Activated CD8-positive, alpha-beta memory T cell treated with anti-CD3 and anti-CD28 coated beads for 24 hours (primary cell): Measurements from ENCODE around the gene MSL3B.
A peak's percentile ranks its signal among the peaks of the same experiment; 100 is the strongest.

Experiments
- DNase-seq: peaks from one replicate; pipeline ENCODE4 v3.0.0-alpha.2; 2020

The MSL3B gene

GRCh38 chr2:233832414-233832813 lies 35.8 kb downstream of the MSL3B start:
- DNase-seq: no peak

DNA sequence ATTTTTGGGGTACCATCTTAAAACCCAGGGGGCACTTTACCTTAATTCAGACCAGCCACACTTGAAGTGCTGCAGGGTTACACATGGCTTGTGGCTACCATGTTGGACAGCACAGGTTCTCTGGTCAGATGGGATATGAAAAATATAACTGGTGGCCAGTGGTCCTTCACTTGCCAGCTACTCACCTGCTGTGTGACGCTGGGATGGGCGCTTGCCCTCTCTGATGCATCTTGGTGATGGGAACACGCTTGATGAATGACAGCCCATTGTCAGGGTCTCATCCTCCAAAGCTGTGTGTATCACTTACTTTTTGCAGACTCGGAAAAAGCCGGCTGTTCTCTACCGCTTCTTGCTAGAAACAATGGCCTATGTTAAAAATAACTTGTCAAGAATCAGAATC lies 36.3 kb downstream of the MSL3B start:
- no peak for DNase-seq

DNA sequence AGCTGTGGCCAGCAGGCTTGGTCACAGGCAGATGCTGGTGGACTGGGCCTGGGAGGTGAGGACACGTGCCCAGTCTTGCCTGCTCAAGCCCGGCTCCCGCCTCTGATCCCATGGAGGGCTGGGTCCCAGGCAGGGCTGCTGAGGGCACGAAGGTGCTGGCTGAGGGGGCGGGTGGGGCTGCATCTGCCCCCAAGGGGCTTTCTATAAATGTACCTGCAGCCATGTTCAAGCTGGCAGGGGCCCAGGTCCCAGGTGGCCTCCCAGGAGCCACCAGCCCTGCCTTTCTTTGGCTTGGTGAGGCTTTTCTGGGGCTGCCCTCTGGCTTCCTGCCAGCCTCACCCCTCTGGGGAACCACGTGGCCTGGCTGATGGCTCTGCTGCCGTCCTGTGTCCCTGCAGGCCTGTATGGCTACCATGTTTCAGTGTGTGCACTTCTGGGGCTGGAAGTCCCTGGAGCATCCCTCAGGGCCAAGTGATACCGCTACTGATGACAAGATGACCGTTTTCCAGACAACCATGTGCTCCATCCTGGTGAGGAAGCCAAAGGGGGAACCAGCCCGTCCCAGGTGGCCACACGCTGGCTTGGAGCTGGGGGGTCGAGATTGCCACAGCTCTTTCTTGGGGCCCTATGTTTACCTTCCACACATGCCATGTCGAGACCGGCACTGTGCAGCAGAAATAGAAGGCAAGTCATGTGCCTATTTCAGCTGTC lies 37.0 kb downstream of the MSL3B start:
- no peak for DNase-seq

DNA sequence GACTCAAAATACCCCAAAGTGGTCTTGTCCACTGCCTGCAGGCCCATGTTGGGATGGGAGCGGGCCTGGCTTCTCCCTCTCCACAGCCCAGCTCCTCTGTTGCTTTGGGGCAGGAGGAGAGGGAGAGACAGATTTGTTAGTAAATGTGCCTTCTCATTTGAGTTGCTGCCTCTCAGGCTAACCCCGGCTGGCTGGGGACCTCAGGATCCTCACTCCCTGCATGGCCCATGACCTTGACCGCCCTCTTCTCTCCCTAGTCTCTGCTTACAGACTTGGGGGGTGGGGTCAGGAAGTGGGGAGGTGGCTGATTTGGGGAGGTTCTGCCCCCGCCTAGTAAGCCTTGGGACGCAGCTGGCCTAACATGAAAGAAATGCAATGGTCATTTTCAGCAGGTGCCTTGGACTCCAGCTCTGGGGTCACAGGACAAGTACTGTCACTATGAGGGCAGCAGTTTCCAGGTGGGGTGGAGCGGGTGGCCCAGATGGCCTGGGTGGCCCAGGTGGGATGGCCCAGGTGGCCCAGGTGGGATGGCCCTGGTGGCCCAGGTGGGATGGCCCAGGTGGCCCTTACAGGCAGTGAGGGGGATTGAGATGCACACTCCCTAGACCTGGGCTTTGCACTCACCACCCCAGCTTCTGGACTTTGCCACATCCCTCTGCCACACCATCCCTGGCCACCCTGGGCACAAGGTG lies 37.9 kb downstream of the MSL3B start:
- DNase-seq: peak; percentile 45

DNA sequence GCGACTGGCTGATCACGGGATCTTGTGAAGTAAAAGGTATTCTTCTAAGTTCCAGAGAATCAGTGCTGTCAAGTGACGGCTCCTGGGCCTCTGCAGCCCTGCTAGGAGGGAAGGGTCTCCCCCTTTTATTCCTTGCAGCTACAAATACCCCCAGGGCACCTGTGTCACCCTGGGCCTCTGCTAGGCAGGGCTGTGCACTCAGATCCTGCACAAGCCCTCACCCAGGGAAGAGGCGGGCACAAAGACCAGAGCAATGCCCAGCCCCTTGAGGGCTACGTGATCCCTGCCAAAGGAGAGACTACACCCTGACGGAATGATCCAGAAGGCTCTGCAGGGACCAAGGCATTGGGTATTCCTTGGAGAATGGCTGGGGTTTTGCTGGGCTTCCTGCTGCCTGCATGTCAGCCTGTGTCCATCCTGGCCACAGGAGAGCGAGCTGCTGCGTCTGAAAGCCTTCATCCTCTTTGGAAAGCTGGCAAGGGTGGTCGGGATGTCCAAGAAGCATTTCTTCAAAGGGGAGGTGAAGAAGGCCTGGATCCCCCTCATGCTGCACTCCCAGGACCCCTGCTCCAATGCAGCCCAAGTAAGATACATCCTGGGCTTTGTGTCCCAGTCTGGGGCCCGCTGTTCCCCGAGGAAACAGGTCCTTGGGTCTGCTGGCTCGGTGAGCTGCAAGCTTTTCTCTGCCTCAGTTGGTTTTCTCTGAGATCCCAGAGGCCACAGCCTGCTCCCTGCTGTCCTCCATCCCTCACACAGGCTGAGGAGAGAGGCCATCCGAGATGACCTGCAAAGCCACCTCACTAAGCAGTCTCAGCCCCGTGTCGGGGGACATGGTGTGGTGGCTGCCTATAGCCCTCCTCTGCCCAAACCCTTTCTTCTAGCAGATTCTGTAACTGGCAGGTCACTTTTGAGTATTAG lies 38.7 kb downstream of the MSL3B start:
- DNase-seq: peak; percentile 13

- peak; percentile 43 for DNase-seq
Measured at GRCh38 chr2:233828546-233829192, 39.5 kb downstream of the MSL3B start.

DNA sequence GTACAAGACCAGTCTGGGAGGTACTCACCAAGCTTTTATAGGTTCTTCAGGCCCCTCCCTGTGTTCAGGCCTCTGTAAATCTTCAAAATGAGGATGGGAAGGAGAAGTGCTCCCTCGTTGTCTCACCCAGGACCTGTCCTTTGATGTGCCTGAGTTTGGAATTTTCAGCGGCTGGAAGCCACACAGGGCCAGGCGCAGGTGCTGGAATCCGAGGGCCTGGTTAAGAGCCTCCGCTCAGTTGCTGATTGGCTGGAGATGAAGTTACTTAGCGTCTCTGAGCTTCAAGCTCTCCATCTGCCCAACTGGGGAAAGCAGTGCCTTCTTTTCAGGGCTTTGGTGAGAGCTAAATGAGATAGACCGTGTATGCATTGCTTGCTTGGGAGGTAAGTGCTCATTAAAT lies 43.8 kb downstream of the MSL3B start:
- DNase-seq: no peak

- DNase-seq: no peak
Measured at GRCh38 chr2:233823731-233824121, 44.5 kb downstream of the MSL3B start.

DNA sequence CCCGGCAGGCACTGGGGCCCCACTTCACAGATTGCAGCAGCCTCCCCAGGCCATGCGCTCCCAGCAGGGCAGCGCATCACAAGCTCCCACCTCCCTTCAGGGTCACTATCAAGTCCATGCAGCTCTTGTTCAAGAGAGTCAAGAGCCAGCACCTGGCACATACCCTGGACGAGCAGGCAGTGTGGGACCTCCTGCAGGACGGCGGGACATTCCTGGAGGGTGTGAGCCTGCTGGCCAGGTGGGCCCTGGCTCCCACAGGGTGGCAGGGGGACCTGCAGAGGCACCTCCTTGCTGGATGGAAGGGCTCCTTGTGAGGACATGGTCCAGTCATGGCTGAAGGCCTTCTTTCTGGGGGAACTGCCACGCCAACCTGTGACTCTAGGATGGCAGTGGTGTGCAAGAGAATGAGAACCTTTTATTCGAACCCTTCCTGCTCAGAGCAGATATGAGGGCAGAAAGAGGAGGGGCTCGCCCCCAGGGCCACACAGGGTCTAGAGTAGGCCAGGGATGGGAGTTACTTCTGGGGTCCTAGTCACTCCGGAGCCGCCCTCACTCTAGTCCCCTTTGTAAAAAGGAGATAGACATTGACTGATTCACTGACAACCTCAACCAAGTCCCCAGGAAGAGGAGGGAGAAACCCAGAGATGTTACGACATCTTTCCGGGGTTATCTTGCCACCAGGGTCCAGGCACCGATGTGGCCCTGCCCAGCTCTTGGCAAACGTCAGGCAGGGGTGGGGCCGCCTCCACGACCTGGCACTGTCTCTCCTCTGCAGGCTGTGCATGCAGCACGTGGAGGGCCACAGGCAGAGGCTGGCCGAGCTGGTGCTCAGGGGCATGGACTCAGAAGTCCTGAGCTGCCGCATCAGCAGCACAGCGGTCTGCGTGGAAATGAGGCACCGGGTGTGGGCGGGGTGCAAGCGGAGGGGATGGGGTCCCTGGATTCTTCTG lies 45.1 kb downstream of the MSL3B start:
- DNase-seq: peak; percentile 47

GRCh38 chr2:233822101-233822771 lies 46.0 kb downstream of the MSL3B start:
- DNase-seq: peak; percentile 46

DNA sequence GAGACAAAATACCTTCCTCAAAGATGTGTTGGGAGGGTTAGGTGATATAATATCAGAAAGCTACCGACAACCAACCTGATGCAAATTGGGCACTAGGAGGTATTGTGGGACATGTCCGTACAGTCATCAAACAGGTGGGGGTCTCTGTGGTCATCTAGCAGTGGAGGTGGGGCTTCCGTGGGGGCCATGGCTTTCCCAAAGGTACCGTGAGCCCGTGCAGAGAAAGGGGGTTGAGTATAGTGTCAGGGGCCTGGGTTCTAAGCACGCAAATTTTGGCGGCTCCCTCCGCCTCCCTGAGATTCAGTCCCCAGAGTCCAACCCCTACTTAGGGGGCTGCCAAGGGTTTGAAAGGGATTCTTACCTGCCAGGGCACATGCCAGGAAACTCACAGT lies 46.5 kb downstream of the MSL3B start:
- DNase-seq: no peak

- DNase-seq: no peak
Measured at GRCh38 chr2:233821196-233821595, 47.0 kb downstream of the MSL3B start.

- no peak for DNase-seq
Measured at GRCh38 chr2:233820774-233821105, 47.4 kb downstream of the MSL3B start.

- peak; percentile 45 for DNase-seq
Measured at GRCh38 chr2:233819884-233820773, 48.1 kb downstream of the MSL3B start.

- no peak for DNase-seq
Measured at GRCh38 chr2:233818639-233819621, 49.3 kb downstream of the MSL3B start.

DNA sequence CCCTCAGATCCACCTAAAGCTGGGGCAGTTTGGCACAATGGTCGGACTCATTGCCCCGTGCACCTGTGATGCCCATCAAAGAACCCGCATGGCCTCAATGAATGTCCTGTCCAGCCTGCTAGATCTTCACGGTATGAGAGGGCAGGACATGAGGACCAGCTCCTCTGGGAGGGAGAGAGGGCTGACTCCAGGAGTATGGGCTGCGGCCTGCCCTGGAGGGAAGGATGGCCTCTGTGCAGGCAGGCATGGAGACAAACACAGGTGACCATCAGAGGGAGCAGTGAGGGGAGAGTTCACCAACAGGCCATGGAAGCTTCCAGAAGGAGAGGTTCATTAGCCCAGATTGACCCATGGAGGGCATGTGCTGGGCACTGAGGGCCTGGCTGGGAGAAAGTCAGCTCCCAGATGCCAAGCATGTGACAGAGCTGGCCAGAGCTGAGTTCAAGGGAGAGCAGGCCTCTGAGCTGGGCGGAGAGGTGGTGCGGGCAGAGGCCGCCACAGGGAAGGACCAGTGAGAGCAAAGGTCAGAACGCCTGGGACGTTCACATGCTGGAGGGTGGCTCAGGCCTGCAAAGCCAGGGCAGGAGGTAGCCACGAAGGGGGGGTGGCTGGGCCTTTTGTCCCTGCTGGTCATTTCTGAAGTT lies 50.1 kb downstream of the MSL3B start:
- DNase-seq: peak; percentile 46

- DNase-seq: no peak
Measured at GRCh38 chr2:233817361-233817911, 50.8 kb downstream of the MSL3B start.

DNA sequence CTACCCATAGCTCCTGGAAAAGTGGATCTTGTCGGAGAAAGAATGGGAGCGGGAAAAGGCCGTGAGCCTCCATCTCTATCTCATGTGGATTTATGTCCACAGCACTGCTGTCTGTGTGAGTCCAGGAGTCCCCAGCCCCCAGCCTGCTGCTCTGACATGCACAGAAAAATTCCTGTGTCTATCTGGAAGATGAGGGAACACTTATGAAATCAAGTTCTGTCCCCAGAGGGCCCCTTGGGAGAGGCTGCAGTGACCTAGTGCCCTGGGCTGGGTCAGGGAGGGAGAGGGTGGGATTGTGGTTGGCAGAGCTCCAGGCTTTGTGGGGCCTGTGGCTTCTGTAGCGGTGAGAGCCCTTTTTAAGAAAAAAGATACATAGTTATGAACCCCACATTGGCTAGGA lies 51.4 kb downstream of the MSL3B start:
- no peak for DNase-seq
